HG02763 (cell line): ENCODE results near the gene HOPX.
"Not testable (repeated sequence)": the region's sequence is repeated elsewhere in the genome, so short reads cannot be mapped to it uniquely, and the experiment has no call there.

ENCODE experiments used
- ATAC-seq: cut with Tn5 transposase; IDR thresholded peaks from one replicate; pipeline ENCODE4 v1.9.1; 2021; ENCODE audit warnings: mild to moderate bottlenecking, moderate library complexity; ENCODE audit not compliant: unreplicated experiment

HOPX gene, protein sequence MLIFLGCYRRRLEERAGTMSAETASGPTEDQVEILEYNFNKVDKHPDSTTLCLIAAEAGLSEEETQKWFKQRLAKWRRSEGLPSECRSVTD

DNA sequence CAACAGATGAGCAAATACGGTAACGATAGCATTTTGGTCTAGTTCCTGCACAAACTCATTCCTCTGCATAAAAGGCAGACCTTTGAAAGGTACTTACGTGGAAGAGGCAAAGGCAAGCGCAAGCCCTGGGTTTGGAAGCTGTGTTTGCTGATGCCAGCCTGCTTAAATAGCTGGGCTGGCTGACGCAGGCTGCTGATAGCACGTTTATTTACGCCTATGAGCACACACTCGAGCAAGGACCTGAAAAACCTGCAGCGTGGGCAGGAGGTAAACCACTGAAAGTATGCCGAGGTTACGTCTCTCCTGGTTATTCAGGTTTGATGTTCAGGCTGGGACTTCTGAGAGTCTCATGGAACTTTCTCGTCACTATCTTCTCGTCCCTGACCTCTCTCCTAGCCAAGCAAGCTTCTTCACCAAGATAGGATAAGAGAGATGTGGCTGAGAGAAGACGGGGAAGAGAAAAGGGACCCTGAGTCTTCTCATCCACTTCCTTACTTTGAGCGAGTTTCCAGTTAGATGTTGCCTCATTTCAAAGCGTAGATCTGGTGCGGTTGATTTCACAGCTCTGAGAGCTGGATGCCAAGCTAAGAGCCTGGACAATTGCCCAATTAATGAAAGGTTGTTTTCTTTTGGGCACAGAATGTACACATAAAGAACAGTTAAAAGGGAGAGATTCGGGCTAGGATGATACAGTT lies at the start of gene HOPX:
TSS of gene HOPX (minus strand) at position 139 of the 695 bp plus-strand sequence. CDS start 23,480 bp downstream, outside the sequence.
- peak; percentile 91 for ATAC-seq

DNA sequence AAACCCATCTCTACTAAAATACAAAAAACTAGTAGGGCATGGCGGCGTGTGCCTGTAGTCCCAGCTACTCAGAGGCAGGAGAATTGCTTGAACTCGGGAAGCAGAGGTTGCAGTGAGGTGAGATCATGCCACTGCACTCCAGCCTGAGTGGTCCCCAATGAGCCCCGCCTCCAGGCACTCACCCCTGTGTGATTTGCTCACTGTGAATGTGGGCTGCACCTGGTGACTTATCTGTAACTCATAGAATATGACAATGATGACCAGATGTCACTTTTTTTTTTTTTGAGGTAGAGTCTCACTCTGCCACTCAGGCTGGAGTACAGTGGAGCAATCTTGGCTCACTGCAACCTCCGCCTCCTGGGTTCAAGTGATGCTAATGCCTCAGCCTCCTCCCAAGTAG lies 49.0 kb upstream of the HOPX start:
- ATAC-seq, result no peak

DNA sequence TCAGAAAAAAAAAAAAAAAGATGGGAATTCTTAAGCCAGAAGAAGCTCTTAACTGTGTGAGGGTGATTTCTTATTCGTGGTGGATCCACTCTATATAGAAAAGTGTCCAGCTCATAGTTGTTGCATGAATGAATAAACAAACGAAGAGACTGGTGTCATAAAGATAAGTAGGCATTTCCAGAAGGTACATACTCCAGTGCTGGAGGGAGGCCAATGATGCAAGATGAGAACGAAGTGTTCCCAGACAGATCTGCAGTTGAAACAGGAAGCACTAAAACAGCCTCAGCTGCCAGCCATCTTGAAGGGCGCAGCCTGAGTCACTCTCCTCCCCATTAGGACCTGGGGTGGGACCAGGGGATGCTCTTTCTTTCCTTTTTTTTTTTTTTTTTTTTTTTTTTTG lies 47.4 kb upstream of the HOPX start:
- ATAC-seq, result no peak

DNA sequence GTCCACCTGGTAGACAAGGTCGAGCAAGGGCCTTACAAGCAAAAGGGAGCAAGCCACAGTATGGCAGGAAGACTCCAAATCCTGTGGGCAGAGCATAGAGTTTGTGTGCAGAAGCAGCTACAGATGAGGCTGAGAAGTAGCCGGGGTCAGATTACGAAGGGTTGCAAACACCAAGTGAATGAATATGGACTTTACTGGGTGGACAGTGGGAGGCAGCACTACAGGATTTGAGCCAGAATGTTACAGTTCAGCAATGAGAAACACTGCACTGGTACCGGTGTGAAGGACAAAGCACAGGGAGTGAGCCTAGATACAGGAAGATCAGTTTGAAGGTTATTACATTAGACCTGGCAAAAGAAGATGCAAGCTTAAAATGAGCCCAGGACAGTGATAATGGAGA lies 46.1 kb upstream of the HOPX start:
- no peak for ATAC-seq

DNA sequence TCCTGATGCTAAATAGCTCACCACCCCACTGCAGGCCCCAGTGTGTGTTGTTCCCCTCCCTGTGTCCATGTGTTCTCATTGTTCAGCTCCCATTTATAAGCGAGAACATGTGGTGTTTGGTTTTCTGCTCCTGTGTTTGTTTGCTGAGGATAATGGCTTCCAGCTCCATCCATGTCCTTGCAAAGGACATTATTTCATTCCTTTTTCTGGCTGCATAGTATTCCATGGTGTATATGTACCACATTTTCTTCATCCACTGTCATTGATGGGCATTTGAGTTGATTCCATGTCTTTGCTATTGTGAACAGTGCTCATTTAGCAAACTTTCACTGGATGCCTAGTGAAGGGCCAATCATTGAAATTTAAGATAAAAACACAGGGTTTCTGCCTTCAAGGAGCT lies 45.5 kb upstream of the HOPX start:
- not testable (repeated sequence) for ATAC-seq

DNA sequence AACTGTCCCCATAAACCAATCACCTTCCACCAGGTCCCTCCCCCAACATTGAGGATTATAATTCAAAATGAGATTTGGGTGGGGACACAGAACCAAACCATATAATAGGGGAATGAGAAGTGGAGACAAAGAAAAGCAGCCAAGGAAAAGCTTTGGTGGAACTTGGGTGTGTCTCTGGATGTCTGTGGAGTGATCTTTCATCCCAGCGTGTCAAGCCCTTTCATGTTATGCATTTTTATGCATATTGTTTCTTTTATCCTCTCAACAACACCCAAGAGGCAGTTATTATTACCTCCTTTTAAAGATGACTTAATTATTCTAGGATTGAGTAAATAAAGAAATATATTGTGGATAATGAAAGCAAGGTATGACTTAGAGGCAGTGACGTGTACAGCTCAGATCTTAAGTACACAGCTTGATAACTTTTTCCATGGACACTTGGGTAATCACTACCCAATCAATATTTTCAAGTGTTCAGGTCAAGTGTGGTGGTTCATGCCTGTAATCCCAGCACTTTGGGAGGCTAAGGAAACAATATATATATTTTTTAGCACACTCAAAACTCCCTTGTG lies 42.6 kb upstream of the HOPX start:
- ATAC-seq, result no peak

DNA sequence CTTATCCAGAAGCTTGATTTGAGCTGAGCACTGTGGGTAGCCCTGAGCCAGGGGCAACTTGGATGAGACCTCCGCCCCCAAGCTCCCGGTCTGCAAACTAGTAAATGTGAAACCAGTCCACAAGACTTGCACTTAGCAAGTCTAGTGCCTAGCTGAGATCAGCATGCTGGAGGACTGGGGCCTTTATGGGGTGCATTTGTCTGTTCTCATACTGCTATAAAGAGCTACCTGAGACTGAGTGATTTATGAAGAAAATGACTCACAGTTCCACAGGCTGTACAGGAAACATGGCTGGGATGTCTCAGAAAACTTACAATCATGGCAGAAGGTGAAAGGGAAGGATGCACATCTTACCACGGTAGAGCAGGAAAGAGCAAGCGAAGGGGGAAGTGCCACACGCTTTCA lies 42.1 kb upstream of the HOPX start:
- no peak for ATAC-seq

DNA sequence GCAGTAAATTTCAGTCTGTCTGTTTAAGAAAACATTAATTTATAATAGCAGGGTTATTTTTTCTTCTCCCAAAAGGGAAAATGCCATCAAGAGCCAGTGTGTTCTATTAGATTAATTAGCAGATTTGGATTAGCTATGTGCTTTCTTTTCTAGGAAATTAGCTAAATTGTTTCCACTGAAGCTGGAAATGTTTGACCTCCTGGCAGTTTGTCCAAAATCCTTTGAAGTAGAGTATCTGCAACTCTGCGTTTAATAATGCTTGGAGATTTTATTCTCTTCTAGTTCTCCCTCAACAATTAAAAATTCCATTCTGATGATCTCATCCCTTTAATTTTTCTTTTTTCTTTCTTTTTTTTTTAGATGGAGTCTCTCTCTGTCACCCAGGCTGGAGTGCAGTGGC lies 27.1 kb upstream of the HOPX start:
- ATAC-seq, result no peak

DNA sequence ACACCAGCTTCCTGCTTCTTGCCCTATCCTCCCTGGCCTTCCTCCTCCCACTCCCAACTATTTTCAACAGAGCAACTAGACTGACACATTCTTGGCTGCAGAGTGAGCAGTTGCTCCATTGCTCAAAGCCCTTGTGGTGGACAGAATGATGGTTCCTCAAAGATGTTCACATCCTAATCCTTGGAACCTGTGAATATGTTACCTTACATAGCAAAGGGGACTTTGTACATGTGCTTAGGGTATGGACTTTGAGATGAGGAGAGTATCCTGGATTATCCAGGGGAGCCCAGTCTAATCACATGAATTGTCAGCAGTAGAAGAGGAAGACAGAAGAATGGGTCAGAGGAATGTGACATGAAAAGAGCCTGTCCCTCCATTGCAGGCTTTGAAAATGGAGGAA lies 24.9 kb upstream of the HOPX start:
- ATAC-seq, result no peak

DNA sequence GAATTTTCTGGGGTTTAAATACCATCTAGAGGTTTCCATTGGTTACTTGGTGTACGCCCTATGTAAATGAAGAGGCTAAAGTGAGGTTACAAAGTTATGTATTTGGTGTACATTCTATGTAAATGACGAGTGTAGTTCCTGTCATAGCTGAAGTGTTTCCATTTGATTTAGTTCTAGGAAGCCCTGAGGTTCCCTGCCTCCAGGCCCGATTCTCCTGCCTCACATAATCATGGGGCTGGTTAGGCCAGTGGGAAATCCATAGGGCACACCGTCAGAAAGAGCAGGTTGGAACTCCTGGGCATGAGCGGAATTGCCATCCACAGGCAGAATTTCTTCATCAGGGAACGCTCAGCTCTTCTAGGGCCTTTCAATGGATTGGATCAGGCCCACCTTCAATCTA lies 24.2 kb upstream of the HOPX start:
- no peak for ATAC-seq

DNA sequence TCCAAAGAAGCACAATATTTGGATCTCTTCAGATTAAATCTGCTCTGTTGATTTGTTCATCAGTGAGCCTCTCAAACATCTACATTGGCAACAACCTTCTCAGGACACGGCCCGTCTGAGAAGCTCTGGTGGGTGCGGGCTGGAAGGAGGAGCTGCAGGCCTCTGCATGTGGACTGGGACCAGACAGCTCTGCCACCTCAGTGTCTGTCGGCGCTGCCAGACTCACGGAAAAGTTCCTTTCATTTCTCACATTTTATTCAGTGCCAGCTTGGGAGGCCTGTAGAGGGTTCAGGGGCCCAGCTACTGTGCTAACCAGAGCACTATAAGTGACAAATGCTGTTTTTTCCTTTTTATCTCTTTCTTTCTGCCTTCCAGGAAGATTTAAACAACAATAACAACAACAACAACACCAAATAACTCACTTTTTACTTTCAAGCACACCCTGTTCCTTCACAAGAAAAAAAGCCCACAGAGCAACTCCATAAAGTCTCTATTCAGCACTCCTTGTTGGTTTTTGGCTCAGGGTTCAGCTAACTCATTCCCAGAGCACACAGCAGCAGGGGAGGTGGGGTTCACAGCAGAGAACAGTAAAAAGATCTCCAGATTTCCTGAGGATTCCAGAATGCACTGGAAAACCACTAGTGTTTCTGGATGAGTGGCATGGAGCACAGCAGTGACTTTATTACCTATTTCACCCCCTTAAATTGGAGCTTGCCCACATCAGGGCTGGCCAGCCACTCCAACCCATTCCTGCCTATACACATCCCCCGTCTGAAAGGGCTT lies 23.2 kb upstream of the HOPX start:
- no peak for ATAC-seq

DNA sequence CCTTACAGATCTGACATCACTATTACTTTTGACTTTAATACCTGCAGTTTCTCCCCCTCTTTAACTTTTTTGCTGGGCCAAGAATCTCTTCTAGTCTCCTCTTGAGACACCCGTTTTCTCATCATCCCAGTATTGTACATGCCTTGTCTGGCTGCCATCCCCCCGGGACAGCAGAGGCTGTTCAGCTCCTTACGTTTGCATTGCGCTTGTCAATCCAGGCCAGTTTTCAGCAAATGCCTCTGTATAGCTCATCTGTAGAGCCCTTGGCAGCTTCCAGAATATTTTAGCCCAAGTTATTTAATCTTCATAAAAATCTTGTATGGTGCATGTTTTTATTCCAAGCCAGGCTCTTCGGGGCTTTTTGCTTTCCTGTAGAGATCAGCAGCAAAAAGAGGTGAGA lies 22.3 kb upstream of the HOPX start:
- ATAC-seq, result no peak

DNA sequence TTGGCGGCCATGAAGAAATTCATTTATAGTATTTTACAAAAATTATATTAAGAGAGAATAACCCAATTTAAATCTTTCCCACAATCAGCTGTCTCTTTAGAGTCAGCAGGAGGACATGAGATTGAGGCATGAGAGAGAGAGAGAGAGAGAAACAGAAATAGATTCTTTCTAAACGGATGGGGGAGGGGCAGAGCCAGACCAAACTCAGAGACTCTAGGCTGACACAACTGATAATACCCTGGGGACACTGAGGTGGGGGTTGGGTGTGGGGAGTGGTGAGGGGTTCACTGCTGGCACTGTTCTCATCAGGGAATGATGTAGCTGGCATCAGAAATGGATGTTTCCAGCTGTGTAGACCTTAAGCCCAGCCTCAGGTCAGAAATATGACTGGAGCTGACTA lies 20.5 kb upstream of the HOPX start:
- no peak for ATAC-seq

DNA sequence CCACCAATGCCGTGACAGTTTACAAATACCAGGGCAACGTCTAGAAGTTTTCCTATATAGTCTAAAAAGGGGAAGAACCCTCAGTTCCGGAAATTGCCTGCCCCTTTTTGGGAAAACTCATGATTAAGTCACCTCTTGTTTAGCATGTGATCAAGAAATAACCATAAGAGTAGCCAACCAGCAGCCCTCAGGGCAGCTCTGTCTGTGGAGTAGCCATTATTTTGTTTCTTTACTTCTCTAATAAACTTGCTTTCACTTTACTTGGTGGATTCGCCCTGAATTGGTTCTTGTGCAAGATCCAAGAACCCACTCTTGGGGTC lies 20.0 kb upstream of the HOPX start:
- ATAC-seq, result no peak

DNA sequence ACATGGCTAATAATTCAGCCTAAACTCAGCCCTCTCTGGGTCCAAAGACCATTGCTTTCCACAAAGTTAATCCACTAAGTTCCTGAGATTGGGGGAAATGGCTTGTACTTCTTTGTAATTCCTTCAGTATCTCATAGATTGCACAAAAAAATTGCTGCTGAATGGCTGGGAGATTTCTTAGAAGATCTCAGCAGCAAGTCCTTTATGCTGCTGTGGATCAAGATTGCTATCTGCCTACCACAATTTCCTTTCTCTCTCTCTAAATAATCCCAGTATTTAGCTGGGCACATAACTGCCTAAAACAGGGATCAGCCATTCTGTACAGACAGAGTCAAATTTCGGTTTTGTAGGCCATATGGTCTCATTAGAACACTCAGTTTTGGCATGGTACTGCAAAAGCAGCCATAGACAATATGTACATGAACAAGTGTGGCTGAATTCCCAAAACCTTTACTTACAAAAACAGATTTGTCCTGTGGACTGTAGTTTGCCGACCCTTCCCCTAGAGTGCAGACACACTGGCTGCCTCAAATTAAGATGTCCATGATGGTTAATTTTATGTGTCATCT lies 18.5 kb upstream of the HOPX start:
- ATAC-seq, result no peak

DNA sequence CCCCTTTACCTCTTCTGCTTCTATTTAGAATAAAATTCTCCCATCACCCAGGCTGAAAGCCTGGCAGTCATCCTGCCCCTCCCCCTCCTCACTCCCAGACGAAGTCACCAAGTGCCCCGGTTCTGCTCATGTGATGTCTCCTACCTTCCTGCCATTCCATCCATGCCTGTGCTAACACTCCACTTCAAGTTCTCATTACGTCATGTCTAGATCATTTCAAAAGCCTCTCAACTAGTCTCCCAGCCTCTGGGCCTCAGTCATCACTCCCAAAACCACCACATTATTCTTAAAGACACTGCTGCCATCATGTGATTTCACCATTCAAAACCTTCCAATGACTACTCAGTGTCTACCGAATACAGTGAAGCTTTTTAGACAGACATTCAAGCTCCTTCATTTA lies 17.2 kb upstream of the HOPX start:
- no peak for ATAC-seq

DNA sequence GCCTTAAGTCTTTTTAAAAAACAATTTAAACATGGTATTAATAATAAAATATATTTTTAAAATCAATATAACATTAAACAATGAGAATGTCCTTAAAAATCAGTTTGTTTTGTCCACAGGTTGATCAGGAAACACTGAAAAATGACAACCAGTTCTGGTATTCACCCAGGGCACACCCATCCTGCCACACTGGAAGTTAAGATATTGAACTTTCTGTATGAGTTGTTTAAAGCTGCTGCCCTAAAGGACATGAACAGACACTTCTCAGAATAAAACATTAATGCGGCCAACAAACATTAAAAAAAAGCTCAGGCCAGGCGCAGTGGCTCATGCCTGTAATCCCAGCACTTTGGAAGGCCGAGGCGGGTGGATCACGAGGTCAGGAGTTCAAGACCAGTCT lies 15.0 kb upstream of the HOPX start:
- ATAC-seq, result no peak

DNA sequence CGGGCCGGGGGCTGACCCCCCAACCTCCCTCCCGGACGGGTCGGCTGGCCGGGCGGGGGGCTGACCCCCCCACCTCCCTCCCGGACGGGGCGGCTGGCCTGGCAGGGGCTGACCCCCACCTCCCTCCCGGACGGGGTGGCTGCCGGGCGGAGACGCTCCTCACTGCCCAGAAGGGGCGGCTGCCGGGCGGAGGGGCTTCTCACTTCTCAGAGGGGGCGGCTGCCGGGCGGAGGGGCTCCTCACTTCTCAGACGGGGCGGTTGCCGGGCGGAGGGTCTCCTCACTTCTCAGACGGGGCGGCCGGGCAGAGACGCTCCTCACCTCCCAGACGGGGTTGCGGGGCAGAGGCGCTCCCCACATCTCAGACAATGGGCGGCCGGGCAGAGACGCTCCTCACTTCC lies 12.4 kb upstream of the HOPX start:
- not testable (repeated sequence) for ATAC-seq

DNA sequence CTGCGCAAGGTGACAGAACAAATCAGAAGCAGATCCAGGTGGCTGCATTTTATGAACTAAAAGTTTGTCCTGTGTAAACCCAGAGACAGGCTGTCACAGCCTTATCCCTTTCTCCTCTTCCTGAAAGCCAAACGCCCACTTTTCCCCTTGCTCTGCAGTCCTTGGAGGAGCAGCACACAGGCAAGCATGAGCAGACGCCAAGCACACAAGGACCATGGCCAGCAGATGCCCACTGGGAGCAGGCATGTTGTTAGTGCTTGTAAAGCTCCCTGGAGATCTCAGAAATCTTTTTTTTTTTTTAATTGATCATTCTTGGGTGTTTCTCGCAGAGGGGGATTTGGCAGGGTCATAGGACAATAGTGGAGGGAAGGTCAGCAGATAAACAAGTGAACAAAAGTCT lies 11.5 kb upstream of the HOPX start:
- ATAC-seq, result no peak

DNA sequence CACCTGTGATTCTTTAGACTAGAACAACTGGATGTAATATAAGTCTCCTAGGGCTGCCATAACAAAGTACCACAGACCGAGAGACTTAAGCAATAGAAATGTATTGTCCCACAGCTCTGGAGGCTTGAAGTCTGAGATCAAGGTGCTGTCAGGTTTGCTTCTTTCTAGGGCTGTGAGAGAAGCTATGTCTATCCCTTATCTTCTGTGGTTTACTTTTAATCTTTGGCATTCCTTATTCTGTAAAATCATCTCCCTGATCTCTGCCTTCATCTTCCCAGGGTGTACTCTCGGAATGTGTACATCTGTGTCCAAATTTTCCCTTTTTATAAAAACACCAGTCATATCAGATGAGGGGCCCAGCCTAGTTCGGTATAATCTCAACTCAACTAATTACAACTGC lies 10.3 kb upstream of the HOPX start:
- ATAC-seq, result no peak

DNA sequence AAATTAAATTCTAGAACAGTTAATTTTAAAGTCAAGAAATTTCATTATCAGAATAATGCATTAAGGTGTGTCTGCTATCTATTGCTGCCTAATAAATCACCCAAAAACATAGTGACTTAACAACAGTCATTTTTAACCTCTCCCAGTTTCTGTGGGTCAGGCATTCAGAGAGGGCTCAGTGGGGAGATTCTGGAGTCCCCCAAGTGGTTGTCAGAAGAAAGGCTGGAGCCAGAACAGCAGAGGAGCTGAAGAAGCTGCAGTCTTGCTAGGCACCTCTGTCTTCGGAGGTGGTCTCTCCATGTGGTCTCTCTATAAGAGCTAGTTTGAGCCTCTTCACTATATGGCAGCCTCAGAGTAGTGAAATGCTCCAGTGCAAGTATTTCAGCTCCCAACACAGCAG lies 9.3 kb upstream of the HOPX start:
- ATAC-seq, result no peak
